Daoy (cell line): ENCODE data around the gene BORCS6. TPM values are rescaled to one million over a fixed set of nuclear protein-coding genes. Genes with fewer than 3 reads are reported as not detected.
"Not testable (repeated sequence)": the region's sequence is repeated elsewhere in the genome, so short reads cannot be mapped to it uniquely, and the experiment has no call there.

ENCODE experiments used
- DNase-seq: peaks from one replicate; pipeline ENCODE4 v3.0.0-alpha.2; 2015; ENCODE audit warnings: low read depth
- total RNA-seq: library from RNA; depleted of rRNA; stranded (reverse); fragments of >200 nt; shearing (Covaris generic); gene quantifications from 2 replicates; pipeline ENCODE4 v1.2.3, GENCODE V29; 2014; rRNA removed

The BORCS6 gene
- 3.3 and 3.6 TPM in 2 replicates for total RNA-seq

DNA sequence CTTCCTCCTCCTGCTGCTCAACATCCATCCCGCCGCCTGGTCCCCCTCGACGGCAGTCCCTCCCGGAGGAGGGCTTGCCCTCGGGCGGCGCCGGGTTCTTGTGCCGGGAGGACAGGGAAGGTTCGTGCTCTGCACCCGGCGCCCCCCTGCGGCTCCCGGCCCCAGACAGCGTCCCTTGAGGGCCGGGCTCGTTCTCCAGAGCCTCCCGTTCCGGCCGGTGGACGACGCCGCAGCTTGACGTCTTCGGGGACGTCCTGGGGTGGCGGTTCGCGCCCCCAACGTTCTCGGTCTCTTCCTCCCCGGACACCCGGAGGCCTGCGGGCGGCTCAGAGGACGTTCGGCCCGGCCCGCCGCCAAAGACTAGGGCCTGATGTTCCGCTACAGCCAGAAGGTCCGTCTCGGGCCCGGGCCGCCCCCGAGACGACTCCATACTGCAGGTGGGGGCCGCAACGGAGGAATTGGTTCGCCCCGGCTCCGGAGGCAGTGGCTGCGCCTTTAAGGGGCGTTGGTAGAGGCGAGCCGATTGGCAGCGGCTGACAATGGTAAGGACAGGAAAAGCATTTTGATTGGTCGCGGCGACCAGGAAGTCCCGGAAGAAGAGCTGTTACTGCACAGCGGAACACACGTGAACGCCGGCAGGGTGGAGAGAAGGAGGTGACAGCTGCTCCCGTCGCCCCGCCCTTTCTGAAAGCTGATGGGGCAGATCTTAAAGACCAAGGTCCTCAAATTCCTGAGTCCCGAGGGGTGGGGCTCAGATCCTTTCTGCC, at the start of gene BORCS6:
Gene BORCS6, minus strand, starts transcription at position 470 of the 767 bp plus-strand sequence. Its CDS starts 40 bp downstream, at position 430.
- DNase-seq: peak; percentile 97

DNA sequence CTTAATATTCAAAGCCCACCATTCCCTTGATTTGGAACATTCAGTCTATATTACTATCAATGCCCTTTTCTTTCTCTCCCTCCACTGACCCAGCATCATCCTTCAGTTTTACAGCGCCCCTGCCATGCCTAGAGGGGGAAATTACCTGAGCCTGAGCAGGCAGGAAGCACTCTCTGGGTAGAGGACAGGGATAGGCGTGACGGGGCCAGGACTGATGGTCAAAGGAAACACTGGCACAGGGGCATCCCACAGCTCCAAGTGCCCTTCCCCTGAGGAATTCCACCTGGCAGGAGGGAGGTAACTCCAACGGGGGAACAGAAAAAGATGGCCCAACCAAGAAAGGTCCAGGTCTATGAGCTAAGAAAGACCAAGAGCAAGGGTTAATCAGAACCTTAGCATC, 47.9 kb upstream of the BORCS6 start:
- DNase-seq: no peak

DNA sequence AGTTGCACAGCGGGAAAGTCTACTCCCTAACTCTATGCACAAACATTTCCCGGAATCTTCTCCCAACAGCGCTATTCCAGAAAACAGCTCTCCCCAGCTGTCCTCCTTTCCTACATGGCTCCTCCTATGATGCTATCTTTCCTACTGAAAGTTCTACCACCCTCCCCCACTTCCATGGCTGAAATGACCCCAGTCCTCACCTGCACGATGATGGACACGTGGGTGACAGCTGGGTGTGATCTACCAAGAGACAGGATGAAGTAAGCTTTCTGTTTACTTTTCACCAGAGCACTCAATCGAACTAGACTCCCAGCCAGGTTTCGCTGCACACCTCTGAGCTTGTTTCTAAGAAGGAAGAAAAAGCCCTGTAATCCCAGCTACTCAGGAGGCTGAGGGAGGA, 47.2 kb upstream of the BORCS6 start:
- no peak for DNase-seq

DNA sequence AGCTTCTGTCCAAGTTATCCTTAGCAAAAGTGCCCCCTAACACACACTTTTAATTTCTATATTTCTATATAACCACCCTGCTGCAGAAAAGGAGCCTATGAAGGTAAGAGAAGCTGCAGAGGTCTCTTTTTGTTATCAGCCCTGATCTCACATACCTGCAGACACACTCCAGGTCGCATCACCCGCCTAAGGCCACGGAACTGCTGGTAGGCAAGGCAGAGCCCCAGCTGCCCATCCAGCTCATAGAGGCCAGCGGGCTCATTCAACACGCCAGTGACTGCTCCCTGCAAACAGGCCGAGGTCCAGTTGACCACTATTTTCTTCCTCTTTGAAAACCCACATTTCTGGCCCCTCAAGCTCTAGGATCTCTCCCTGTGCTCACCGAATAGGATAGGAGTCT, 45.7 kb upstream of the BORCS6 start:
- no peak for DNase-seq

DNA sequence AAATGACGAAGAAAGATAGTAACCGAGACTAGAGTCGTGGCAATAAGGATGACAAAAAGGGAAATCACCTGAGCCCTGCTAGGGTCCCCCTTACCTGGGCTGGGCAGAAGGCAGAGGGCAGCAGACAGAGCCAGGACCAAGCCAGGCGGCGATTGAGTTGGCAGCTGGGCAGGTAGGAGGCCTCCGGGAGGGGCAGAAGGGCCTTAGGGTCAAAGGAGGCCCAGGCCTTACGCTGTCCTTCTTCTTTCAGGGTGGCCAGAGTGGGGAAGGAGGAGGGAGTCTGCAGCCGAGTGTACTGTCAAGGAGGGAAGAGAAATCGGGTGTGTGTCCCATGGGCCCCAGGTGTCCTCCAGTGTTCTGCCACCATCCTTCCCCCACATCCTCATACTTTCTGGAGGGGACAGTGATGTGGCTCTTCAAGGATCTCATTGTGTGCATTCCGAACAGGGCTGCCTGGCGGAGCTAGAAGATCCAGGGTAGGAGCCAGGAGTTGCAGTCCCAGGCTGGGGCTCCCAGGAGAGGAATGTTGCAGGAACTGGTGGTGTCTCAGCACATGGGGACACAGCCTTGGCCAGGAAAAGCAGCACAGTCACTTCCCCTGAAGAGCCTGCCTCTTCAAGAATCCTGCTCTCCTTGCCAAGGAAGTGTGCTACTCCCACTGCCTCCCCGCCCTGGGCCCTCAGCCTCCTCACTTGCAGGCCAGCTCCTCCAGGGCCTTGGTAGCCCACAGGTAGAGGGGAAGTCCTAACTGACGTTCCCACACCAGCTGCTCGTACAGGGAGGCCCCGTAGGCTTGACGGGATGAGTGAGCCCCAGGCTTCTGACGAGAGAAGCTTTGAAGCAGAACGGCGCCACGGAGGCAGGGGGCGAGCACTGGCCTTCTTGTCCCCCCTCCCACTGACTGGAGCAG, 44.6 kb upstream of the BORCS6 start:
- DNase-seq: no peak

DNA sequence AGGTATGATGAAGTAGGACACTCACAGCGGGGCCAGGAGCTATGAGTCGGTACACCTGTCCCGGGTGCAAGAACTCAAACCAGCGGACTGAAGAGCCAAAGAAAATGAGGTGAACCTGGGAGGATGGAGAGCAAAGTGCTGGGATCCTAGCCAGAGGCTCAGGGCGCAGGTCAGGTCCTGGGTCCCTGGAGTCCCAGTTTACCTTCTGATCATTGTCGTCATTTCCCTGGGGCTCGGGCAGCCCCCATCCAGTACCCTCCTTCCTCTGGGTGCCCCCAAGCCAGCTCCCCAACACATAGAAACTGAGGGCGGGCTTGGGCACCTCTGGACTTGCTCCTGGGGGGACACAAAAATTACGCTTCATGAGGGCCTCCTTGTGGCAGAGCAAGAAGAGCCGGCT, 41.7 kb upstream of the BORCS6 start:
- DNase-seq: no peak

DNA sequence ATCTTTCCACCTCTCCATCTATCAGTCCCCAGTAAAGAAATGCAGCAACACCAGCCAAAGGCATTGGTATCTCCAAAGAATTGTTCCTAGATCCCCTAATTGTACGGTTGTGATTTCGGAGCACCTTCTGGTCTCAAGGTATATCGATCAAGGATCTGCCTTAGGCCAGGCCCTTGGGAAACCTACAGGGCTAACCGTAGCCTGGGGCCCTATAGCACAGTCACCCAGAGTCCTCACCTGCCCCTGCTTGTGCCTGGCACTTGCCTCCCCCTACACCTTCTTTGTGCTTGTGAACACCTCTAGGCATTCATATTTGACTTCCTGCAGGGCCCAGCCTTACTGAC, 37.2 kb upstream of the BORCS6 start:
- DNase-seq: no peak

DNA sequence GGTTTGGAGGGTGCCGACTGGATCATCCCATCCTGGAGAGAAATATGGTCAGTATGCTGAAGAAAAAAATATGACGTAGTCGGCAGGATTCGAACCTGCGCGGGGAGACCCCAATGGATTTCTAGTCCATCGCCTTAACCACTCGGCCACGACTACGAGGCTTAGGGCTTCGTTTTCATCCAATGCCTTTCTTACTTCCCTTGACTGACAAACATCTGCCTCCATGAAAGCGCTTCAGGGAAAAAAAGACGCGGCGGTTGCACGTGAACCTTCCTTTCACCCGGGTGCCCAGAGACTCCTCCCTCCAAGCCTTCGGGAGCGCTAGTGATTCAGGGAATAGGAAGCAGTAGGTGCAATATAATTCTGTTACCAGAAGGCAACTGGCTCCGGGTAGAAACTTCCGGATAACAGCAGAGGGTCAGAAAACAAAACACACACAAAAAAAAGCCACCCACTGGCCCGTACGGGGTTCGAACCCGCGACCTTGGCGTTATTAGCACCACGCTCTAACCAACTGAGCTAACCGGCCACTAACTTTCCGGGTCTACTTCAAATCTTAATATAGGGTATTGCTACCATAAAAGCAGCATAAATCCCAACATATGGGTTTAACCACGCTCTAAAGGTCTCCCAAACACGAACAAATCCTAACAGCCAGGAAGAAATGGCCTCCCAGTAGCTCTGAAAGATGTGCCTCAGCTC, 36.7 kb upstream of the BORCS6 start:
- peak; percentile 80 for DNase-seq

DNA sequence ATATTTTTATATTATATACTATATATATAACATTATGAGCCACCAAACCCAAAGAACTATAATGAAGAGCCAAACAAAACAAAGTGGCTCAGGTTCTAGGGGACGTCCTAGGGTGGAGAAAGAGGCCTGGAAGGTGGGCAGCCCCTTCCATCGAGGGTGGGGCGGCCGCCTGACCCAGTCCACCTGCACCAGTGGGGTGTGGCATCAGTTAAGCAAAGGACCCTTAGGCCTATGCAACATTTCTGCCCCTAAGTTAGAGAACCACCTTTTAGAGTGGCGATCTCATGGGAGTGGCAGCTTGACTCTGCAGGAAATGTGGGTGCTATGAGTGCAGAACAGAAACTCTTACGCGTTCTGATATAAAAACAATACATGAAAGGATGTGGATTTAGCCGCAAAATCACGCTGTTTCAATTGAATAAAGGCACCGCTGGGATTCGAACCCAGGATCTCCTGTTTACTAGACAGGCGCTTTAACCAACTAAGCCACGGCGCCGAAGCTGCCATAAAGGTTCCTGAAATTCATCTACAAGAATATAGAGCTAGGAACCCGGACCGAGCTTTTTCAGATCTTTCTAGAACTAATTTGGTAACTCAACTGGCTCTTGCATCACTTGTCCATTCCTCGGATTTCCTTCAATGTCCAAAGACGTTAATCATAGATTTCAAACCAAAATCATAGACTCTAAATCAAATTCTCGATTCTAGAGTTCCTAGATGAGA, 36.0 kb upstream of the BORCS6 start:
- DNase-seq: peak; percentile 69

DNA sequence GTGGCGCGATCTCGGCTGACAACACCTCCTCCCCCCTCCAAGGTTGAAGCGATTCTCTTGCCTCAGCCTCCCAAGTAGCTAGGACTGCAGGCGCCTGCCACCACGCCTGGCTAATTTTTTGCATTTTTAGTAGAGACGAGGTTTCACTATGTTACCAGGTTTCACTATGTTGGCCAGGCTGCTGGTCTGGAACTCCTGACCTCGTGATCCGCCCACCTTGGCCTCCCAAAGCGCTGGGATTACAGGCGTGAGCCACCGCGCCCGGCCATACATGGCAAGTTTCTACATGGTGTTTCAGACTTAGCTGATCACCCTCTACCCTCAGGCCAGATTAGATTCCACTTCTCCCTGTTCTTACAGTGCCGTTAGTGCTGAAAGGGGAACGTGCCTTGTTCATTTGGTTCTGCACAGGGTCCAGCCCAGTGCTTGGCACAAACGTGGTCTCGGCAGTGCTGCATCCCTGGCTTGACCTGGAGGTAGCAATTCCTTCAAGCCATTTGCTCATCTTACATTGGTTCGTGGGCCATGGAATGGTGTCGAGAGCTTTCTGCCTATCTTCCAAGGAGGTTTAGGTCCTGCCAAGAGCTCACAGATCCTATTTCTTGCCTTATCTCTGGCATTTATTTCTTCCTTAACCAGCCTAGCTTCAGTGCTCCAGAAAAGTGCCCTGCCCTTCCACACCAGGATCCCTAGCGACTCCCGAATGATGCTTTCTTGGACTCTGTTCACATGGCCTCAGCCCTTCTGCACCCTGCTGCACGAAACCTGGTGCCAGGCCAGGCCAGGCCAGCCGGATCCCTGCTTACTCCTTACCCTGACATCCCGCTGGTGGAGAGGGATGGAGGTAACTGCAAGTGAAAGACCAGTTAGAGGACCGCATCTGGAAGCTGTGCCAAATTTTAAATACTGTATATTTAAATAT, 35.2 kb upstream of the BORCS6 start:
- DNase-seq: no peak

DNA sequence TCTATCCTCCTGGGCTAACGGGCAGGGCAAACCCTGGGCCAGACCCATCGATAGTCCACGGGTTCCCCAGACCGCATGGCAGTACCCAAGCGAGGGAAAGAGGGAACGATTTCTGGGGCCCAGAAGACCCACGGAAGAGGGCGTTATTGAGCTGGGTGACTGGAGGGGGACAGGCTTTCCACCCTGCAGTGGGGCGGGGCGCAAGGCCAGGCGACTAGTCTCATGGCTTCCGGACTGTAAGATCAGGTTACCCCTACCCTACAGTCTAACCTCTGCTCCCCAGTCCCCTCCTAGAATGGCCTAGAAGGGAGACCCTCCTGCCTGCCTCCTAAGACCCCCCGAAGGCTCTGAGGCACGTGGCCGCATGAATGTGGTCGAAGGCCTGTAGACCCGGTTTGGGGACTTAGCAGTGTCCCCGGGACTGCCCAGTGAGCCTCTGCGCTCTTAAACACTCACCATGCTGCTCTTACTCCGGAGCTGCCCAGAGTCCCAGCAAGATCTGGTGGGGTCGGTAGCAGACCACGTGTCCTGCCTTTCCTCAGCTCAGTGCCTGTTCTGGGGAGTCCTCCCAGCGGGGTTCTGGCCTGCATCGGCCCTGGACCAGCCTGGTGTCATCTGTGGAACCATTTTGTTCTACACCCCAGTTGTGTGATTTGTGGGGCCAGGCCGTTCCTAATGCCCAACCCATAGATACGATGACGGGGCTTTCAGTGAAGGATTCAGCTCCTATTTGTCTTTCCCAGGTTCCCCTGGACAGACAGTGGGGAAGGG, 33.6 kb upstream of the BORCS6 start:
- peak; percentile 67 for DNase-seq

DNA sequence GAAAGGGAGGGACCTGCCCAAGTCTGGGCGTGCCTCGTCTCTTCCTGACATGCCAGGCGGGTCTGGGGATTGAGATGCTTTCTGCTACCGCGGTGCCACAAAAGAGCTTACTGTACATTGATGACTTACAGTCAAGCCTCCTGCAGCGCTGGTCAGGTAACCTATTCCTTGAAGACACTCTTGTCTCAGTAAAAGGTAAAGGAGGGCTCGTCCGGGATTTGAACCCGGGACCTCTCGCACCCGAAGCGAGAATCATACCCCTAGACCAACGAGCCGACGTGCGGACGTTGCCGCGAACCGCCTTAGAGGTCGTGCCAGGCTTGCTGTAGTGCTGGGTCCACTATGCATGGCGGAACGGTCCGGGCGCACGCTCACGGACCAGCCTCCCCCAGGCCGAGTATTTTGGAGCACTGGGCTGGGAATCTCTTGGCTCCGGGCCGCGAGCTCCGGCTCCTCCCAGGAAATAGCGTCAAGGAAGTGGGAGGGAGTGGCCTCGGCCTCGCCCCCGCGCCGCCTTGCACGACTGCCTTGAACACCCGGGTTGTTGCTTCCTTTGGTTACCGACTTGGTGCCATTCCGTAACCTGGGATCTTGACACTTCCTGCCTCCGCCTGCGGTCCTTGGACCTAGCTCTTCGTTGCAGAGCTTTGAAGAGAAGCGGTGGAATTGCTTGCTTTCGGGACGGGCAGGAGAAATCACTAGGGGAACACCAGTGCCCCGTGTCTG, 32.8 kb upstream of the BORCS6 start:
- peak; percentile 94 for DNase-seq

DNA sequence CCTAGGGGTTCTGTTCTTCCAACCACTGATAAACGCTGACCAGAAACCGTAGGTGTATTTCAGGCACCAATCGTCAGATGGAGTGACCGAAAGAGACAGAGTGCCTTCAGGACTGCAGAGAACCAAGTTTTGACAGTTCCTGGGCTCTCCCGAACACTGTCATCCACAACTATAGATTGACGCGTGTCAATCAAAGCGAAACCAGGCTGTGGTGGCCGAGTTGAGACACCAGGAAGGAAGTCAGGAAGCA, 32.3 kb upstream of the BORCS6 start:
- no peak for DNase-seq

DNA sequence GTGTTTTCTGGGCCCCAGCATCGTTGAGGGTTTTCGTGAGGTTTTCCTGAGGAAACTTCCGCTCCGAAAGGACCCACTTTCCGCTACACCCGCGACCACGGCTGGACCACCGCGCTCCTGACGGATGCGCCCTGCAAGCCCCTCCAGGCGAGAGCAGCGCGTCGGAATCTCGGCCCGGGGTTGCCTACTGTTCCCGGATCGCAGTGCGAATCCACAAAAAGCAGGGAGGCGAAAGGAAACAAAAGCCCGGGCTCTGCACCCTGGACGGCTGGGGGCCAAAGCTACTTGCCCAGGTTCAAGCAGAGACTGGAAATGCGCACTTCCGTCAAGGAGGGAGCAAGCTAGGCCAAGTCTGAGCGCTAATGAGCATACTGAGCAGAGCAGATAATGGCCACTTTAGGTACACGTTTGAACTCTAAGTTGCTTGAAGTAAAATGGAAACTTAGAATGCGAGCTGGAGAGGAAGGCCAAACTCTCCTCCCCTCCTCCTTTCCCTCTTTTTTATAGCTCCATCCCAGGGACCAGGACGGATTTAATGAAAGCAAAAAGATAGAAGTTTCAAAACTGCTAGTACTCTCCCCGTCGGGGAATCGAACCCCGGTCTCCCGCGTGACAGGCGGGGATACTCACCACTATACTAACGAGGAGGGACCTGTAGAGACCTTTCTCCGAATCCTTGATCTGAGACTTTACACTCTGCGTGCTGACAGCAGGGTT, 31.8 kb upstream of the BORCS6 start:
- DNase-seq: peak; percentile 75

DNA sequence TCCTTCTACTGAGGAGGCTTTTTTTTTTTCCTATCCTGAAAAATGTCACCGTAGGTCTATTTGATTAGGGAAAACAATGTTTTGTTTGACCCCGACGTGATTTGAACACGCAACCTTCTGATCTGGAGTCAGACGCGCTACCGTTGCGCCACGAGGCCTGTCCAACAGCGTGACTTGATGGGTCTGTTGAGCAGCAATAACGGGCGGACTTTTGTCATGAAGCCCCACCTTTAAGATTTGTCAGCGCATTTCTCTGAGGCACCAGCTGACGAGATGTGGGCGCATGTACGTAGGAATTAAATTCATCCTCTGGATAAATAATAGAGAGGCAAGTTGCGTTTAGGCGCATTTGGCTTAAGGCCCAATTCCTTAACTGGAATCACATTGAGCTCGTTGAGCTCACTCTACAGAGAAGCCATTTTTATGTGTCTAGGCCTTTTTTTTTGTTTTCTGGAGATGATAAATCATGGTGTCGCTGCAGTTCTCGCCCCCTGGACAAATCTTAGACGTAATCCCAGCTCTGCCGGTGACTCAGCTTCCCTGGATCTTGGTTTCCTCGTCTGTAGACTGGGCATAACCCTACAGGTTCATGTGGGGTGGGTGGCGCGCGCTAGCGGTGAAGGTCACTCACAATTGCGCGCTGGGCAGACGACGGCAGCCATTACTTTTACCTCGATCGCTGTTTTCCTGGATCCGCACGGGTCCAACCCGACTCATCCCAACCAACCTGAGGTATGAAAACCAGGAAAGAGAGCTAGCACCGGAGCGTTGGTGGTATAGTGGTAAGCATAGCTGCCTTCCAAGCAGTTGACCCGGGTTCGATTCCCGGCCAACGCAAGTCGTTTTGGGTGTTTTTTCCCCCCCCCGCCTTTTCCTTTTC, 31.0 kb upstream of the BORCS6 start:
- DNase-seq: peak; percentile 87

DNA sequence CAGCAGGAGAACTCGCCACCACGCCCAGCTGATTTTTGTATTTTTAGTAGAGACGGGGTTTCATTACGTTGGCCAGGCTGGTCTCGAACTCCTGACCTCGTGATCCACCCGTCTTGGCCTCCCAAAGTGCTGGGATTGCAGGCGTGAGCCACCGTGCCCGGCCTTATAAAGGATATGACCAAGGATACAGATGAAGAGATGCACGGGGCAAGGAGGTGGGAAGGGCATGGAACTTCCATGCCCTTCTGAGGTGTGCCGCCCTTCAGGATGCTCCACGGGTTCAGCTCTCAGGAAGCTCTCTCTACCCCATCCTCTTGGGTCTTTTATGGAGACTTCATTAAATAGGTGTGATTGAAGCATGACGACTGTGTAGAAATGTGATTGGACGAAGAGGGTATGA, 24.0 kb upstream of the BORCS6 start:
- not testable (repeated sequence) for DNase-seq

DNA sequence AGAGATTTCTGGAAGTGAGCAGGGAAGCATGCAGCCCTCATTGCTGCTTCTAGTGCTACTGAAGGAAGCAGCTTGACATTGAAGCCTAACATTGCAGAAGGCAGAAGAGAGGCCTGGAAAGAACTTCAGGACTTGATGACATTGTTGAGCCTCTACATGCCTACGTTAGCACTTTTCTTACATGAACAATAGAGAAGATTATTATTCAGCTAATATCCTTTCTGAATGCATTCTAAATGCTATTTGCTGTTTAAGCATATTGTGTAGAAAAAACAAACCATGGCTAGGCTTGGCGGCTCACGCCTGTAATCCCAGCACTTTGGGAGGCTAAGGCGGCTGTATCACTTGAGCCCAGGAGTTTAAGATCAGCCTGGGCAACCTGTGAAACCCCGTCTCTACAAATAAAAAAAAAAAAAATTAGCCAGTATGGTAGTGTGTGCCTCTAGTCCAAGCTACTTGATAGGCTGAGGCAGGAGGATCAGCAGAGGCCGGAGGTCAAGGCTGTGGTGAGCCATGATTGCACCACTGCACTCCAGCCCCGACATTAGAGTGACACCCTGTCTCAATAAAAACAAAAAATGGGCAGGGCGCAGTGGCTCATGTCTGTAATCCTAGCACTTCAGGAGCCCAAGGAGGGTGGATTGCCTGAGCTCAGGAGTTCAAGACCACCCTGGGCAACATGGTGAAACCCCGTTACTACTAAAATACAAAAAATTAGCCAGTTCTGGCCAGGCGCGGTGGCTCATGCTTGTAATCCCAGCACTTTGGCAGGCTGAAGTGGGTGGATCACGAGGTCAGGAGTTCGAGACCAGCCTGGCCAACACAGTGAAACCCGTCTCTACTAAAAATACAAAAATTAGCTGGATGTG, 22.6 kb upstream of the BORCS6 start:
- DNase-seq: no peak
